HEK293 (cell line): ENCODE results near the gene CREBRF.

Source experiments
- GLI2 ChIP-seq: fragments of 450-650 bp; formaldehyde crosslinking; IDR thresholded peaks from 2 replicates; pipeline ENCODE4; 2017; ENCODE audit warnings: missing biosample characterization, missing genetic modification characterization, low read depth, borderline replicate concordance
- KLF1 ChIP-seq: fragments of 450-650 bp; formaldehyde crosslinking; IDR thresholded peaks from 2 replicates; pipeline ENCODE4 v1.5.1; 2016; ENCODE audit warnings: missing biosample characterization, missing genetic modification characterization
- KLF7 ChIP-seq: fragments of 450-650 bp; formaldehyde crosslinking; IDR thresholded peaks from 2 replicates; pipeline ENCODE4 v1.5.1; 2016; ENCODE audit warnings: missing biosample characterization, missing genetic modification characterization, borderline replicate concordance
- MYNN ChIP-seq: fragments of 450-650 bp; formaldehyde crosslinking; IDR thresholded peaks from 2 replicates; pipeline ENCODE4 v1.5.1; 2016; ENCODE audit warnings: missing biosample characterization, missing genetic modification characterization, borderline replicate concordance
- SP2 ChIP-seq: fragments of 450-650 bp; formaldehyde crosslinking; IDR thresholded peaks from 2 replicates; pipeline ENCODE4 v1.5.1; 2016; ENCODE audit warnings: missing biosample characterization, missing genetic modification characterization
- ZBTB20 ChIP-seq: fragments of 450-650 bp; formaldehyde crosslinking; IDR thresholded peaks from 2 replicates; pipeline ENCODE4 v1.5.1; 2016; ENCODE audit warnings: missing biosample characterization, missing genetic modification characterization
- ZBTB7A ChIP-seq: fragments of 450-650 bp; formaldehyde crosslinking; IDR thresholded peaks from 2 replicates; pipeline ENCODE4 v1.5.1; 2016; ENCODE audit warnings: low read depth, missing biosample characterization, missing genetic modification characterization
- ZFHX2 ChIP-seq: fragments of 450-650 bp; formaldehyde crosslinking; conservative IDR thresholded peaks from 2 replicates; pipeline ENCODE4 v1.5.1; 2016; ENCODE audit warnings: missing biosample characterization, missing genetic modification characterization
- ZIC2 ChIP-seq: fragments of 450-650 bp; formaldehyde crosslinking; IDR thresholded peaks from 2 replicates; pipeline ENCODE4 v1.5.1; 2016; ENCODE audit warnings: missing biosample characterization, missing genetic modification characterization
- ZNF133 ChIP-seq: fragments of 450-650 bp; formaldehyde crosslinking; IDR thresholded peaks from 2 replicates; pipeline ENCODE4 v1.5.1; 2016; ENCODE audit warnings: missing biosample characterization, missing genetic modification characterization
- ZNF155 ChIP-seq: fragments of 450-650 bp; formaldehyde crosslinking; IDR thresholded peaks from 2 replicates; pipeline ENCODE4 v1.5.1; 2016; ENCODE audit warnings: missing biosample characterization, missing genetic modification characterization
- ZNF16 ChIP-seq: fragments of 450-650 bp; formaldehyde crosslinking; IDR thresholded peaks from 2 replicates; pipeline ENCODE4 v1.5.1; 2016; ENCODE audit warnings: low read depth, missing biosample characterization, missing genetic modification characterization
- ZNF274 ChIP-seq, 2 experiments: fragments of 200-500 bp in 1 of 2; fragments of 450-650 bp in 1 of 2; sonication (Bioruptor generic) in 1 of 2; formaldehyde crosslinking in 1 of 2; IDR thresholded peaks; 2 replicates each; pipeline versions ENCODE4 v1.5.1 to v1.6.1; 2014 to 2016; ENCODE audit warnings: borderline replicate concordance in 1 of 2, inconsistent platforms in 1 of 2, low read length in 1 of 2, missing biosample characterization in 1 of 2, missing genetic modification characterization in 1 of 2
- ZNF292 ChIP-seq: fragments of 450-650 bp; formaldehyde crosslinking; IDR thresholded peaks from 2 replicates; pipeline ENCODE4 v1.5.1; 2016; ENCODE audit warnings: low read depth, missing biosample characterization, missing genetic modification characterization, borderline replicate concordance
- ZNF311 ChIP-seq: fragments of 450-650 bp; formaldehyde crosslinking; IDR thresholded peaks from 2 replicates; pipeline ENCODE4 v1.5.1; 2017; ENCODE audit warnings: missing biosample characterization, missing genetic modification characterization, borderline replicate concordance
- ZNF416 ChIP-seq: fragments of 450-650 bp; formaldehyde crosslinking; IDR thresholded peaks from 2 replicates; pipeline ENCODE4 v1.5.1; 2016; ENCODE audit warnings: missing biosample characterization, missing genetic modification characterization
- ZNF423 ChIP-seq: fragments of 450-650 bp; formaldehyde crosslinking; IDR thresholded peaks from 2 replicates; pipeline ENCODE4 v1.5.1; 2016; ENCODE audit warnings: missing biosample characterization, missing genetic modification characterization
- ZNF510 ChIP-seq: fragments of 450-650 bp; formaldehyde crosslinking; IDR thresholded peaks from 2 replicates; pipeline ENCODE4 v1.5.1; 2018; ENCODE audit warnings: mild to moderate bottlenecking, missing genetic modification characterization, missing biosample characterization; ENCODE audit not compliant: insufficient replicate concordance
- ZNF548 ChIP-seq: fragments of 450-650 bp; formaldehyde crosslinking; IDR thresholded peaks from 2 replicates; pipeline ENCODE4 v1.5.1; 2016; ENCODE audit warnings: missing biosample characterization, missing genetic modification characterization
- ZNF549 ChIP-seq: fragments of 450-650 bp; IDR thresholded peaks from 2 replicates; pipeline ENCODE4 v1.5.1; 2018; ENCODE audit warnings: missing biosample characterization, missing genetic modification characterization, mild to moderate bottlenecking, inconsistent platforms, moderate library complexity
- ZNF555 ChIP-seq: fragments of 450-650 bp; formaldehyde crosslinking; conservative IDR thresholded peaks from 2 replicates; pipeline ENCODE4 v1.5.1; 2017; ENCODE audit warnings: missing biosample characterization, mild to moderate bottlenecking, missing genetic modification characterization, inconsistent platforms
- ZNF571 ChIP-seq: fragments of 450-650 bp; formaldehyde crosslinking; IDR thresholded peaks from 2 replicates; pipeline ENCODE4 v1.5.0; 2017; ENCODE audit warnings: missing biosample characterization, missing genetic modification characterization
- ZNF623 ChIP-seq: fragments of 450-650 bp; formaldehyde crosslinking; IDR thresholded peaks from 2 replicates; pipeline ENCODE4 v1.5.1; 2016; ENCODE audit warnings: missing biosample characterization, missing genetic modification characterization
- ZNF701 ChIP-seq: fragments of 450-650 bp; formaldehyde crosslinking; IDR thresholded peaks from 2 replicates; pipeline ENCODE4 v1.5.1; 2016; ENCODE audit warnings: missing biosample characterization, missing genetic modification characterization
- ZNF768 ChIP-seq: fragments of 450-650 bp; formaldehyde crosslinking; IDR thresholded peaks from 2 replicates; pipeline ENCODE4 v1.5.1; 2018; ENCODE audit warnings: missing biosample characterization, mild to moderate bottlenecking, missing genetic modification characterization
- ZNF791 ChIP-seq: fragments of 450-650 bp; formaldehyde crosslinking; IDR thresholded peaks from 2 replicates; pipeline ENCODE4 v1.5.1; 2016; ENCODE audit warnings: missing biosample characterization, missing genetic modification characterization
- ZNF830 ChIP-seq: fragments of 450-650 bp; IDR thresholded peaks from 2 replicates; pipeline ENCODE4 v1.5.0; 2018; ENCODE audit warnings: missing biosample characterization, missing genetic modification characterization, low read depth, mild to moderate bottlenecking, moderate library complexity
- TF ChIP-seq, protein P1 (sequence below): fragments of 450-650 bp; formaldehyde crosslinking; IDR thresholded peaks from 2 replicates; pipeline ENCODE4 v1.5.1; 2016; ENCODE audit warnings: missing biosample characterization, missing genetic modification characterization
- TF ChIP-seq, protein P2 (sequence below): fragments of 450-650 bp; formaldehyde crosslinking; IDR thresholded peaks from 2 replicates; pipeline ENCODE4 v1.5.1; 2016; ENCODE audit warnings: missing biosample characterization, missing genetic modification characterization
- TF ChIP-seq, protein P3 (sequence below): sonication (generic); formaldehyde crosslinking; IDR thresholded peaks from 2 replicates; pipeline ENCODE4 v1.8.1; 2022; ENCODE audit warnings: mild to moderate bottlenecking, moderate library complexity, missing genetic modification reagents
- TF ChIP-seq, protein P4 (sequence below): fragments of 450-650 bp; IDR thresholded peaks from 2 replicates; pipeline ENCODE4 v1.5.1; 2018; ENCODE audit warnings: missing biosample characterization, mild to moderate bottlenecking, missing genetic modification characterization
- TF ChIP-seq, protein P5 (sequence below): fragments of 450-650 bp; formaldehyde crosslinking; IDR thresholded peaks from 2 replicates; pipeline ENCODE4 v1.5.1; 2017; ENCODE audit warnings: missing biosample characterization, missing genetic modification characterization

CREBRF gene

DNA sequence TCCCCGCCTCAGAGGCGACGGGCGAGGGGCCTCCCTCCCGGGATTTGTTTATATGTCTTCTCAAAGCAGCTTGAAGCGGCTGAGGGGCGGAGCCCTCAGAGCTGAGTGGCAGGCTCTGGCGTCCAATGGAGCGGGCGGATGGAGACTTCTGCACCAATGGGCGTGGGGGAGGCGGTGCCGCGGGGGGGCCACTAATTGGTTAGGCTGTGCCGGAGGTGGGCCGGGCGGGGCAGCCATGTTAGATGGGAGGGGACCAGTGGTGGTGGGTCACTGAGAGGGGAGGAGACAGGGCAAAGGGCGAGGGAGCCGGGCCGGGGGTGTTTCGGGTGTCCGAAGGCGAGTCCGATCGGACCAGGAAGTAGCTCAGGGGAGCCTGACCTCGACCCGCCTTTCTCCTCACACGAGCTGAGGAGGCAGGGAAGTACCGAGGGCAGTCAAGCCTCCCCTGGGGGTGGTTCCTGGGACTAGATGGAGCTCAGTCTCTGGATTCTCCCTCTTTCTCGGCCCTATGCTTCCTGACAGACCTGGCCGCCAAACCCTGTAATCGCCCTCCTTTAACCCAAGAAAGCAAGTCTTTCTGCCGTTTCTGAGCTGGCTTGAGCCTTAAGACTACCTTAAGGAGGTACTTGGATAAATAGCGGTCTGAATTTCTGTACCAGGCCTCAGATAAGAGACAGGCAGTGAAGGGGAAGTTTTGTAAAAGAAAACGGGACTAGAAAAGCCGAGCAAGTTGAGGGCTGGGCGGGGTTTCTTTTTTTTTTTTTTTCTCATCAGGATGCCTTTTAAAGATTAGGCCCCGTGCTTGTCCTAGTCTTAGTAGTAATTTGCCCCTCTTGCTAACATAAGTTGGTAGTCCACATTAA, 1.1 kb downstream of the CREBRF start (continued):
- TF ChIP-seq ZNF274 (IDR thresholded peaks at IDR 0.05; ENCODE audit: low read length) (no peak), ZNF274 (tag by site-specific recombination; IDR thresholded peaks at IDR 0.05; ENCODE audit: borderline replicate concordance) (no peak), ZNF571 (tag by site-specific recombination) (no peak), ZNF768 (no peak), ZNF133 (tag by site-specific recombination) (no peak), ZNF311 (tag by site-specific recombination) (no peak), KLF7 (tag by site-specific recombination) (peak; percentile 84), ZNF830 (tag by site-specific recombination) (no peak), ZNF16 (tag by site-specific recombination) (no peak), ZNF423 (tag by site-specific recombination) (no peak), MYNN (tag by site-specific recombination) (no peak), ZNF549 (tag by site-specific recombination) (no peak), ZNF155 (tag by site-specific recombination) (no peak), ZBTB7A (tag by site-specific recombination) (peak; percentile 99), ZNF548 (tag by site-specific recombination) (no peak), SP2 (peak; percentile 95), ZNF416 (tag by site-specific recombination) (no peak), ZFHX2 (tag by site-specific recombination) (peak; percentile 41; the same call in 1 of the 2 replicates), ZNF555 (tag by site-specific recombination) (no peak), GLI2 (no peak), ZNF701 (tag by site-specific recombination) (no peak), ZIC2 (peak; percentile 55), ZNF623 (tag by site-specific recombination) (no peak), ZBTB20 (tag by site-specific recombination) (peak; percentile 84), ZNF510 (tag by site-specific recombination) (no peak), ZNF791 (tag by site-specific recombination) (no peak), ZNF292 (no peak), KLF1 (tag by site-specific recombination) (peak; percentile 82)
- TF ChIP-seq, protein P1, sequence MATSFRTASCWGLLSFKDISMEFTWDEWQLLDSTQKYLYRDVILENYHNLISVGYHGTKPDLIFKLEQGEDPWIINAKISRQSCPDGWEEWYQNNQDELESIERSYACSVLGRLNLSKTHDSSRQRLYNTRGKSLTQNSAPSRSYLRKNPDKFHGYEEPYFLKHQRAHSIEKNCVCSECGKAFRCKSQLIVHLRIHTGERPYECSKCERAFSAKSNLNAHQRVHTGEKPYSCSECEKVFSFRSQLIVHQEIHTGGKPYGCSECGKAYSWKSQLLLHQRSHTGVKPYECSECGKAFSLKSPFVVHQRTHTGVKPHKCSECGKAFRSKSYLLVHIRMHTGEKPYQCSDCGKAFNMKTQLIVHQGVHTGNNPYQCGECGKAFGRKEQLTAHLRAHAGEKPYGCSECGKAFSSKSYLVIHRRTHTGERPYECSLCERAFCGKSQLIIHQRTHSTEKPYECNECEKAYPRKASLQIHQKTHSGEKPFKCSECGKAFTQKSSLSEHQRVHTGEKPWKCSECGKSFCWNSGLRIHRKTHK (tag by site-specific recombination), result no peak
- TF ChIP-seq, protein P2, sequence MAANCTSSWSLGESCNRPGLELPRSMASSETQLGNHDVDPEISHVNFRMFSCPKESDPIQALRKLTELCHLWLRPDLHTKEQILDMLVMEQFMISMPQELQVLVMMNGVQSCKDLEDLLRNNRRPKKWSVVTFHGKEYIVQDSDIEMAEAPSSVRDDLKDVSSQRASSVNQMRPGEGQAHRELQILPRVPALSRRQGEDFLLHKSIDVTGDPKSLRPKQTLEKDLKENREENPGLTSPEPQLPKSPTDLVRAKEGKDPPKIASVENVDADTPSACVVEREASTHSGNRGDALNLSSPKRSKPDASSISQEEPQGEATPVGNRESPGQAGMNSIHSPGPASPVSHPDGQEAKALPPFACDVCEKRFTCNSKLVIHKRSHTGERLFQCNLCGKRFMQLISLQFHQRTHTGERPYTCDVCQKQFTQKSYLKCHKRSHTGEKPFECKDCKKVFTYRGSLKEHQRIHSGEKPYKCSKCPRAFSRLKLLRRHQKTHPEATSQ (tag by site-specific recombination), result no peak
- TF ChIP-seq, protein P3, sequence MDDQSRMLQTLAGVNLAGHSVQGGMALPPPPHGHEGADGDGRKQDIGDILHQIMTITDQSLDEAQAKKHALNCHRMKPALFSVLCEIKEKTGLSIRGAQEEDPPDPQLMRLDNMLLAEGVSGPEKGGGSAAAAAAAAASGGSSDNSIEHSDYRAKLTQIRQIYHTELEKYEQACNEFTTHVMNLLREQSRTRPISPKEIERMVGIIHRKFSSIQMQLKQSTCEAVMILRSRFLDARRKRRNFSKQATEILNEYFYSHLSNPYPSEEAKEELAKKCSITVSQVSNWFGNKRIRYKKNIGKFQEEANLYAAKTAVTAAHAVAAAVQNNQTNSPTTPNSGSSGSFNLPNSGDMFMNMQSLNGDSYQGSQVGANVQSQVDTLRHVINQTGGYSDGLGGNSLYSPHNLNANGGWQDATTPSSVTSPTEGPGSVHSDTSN (CRISPR knock-in tag), result peak; percentile 91
- TF ChIP-seq, protein P4, sequence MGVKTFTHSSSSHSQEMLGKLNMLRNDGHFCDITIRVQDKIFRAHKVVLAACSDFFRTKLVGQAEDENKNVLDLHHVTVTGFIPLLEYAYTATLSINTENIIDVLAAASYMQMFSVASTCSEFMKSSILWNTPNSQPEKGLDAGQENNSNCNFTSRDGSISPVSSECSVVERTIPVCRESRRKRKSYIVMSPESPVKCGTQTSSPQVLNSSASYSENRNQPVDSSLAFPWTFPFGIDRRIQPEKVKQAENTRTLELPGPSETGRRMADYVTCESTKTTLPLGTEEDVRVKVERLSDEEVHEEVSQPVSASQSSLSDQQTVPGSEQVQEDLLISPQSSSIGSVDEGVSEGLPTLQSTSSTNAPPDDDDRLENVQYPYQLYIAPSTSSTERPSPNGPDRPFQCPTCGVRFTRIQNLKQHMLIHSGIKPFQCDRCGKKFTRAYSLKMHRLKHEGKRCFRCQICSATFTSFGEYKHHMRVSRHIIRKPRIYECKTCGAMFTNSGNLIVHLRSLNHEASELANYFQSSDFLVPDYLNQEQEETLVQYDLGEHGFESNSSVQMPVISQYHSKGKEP (tag by site-specific recombination), result no peak
- TF ChIP-seq, protein P5, sequence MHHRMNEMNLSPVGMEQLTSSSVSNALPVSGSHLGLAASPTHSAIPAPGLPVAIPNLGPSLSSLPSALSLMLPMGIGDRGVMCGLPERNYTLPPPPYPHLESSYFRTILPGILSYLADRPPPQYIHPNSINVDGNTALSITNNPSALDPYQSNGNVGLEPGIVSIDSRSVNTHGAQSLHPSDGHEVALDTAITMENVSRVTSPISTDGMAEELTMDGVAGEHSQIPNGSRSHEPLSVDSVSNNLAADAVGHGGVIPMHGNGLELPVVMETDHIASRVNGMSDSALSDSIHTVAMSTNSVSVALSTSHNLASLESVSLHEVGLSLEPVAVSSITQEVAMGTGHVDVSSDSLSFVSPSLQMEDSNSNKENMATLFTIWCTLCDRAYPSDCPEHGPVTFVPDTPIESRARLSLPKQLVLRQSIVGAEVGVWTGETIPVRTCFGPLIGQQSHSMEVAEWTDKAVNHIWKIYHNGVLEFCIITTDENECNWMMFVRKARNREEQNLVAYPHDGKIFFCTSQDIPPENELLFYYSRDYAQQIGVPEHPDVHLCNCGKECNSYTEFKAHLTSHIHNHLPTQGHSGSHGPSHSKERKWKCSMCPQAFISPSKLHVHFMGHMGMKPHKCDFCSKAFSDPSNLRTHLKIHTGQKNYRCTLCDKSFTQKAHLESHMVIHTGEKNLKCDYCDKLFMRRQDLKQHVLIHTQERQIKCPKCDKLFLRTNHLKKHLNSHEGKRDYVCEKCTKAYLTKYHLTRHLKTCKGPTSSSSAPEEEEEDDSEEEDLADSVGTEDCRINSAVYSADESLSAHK (tag by site-specific recombination), result 0 out of 2 replicates have a peak, but pooled peaks have one; percentile 56
